HL-60 (cell line): ENCODE data around the gene MST1.

Source experiments
- DNase-seq, 2 experiments: peaks; one replicate each; pipeline ENCODE4 v3.0.0-alpha.2; 2010 to 2020; ENCODE audit warnings: low read depth in 1 of 2, low spot score in 1 of 2
- H3K27ac ChIP-seq: fragments of 250-450 bp; sonication (Bioruptor Pico); replicated peaks from 2 replicates; pipeline ENCODE4 v1.5.1; 2020; ENCODE audit warnings: mild to moderate bottlenecking, moderate library complexity
- H3K27me3 ChIP-seq: fragments of 250-450 bp; sonication (Bioruptor Pico); 2 replicates; pipeline ENCODE4 v1.5.1; 2021; ENCODE audit warnings: mild to moderate bottlenecking, moderate library complexity; ENCODE audit not compliant: insufficient read depth, poor library complexity, severe bottlenecking
- H3K4me3 ChIP-seq: replicated peaks from 2 replicates; pipeline ENCODE4 v1.5.1; 2011; ENCODE audit warnings: mild to moderate bottlenecking, control low read depth, low read length; ENCODE audit not compliant: insufficient read depth
- CTCF ChIP-seq: IDR thresholded peaks from one replicate; pipeline ENCODE4 v1.5.1; 2011; ENCODE audit warnings: low read length, control low read depth, inconsistent platforms; ENCODE audit not compliant: insufficient read depth
- GABPA ChIP-seq: IDR thresholded peaks from 2 replicates; pipeline ENCODE4 v1.6.1; 2012; ENCODE audit warnings: low read depth
- POLR2AphosphoS5 ChIP-seq: IDR thresholded peaks from 2 replicates; pipeline ENCODE4 v1.6.1; 2012; ENCODE audit warnings: low read depth
- REST ChIP-seq: IDR thresholded peaks from 2 replicates; pipeline ENCODE4 v1.6.1; 2012; ENCODE audit warnings: low read depth; ENCODE audit not compliant: insufficient replicate concordance
- SPI1 ChIP-seq: IDR thresholded peaks from 2 replicates; pipeline ENCODE4 v1.6.1; 2012; ENCODE audit warnings: low read depth, mild to moderate bottlenecking, borderline replicate concordance

MST1 gene

GRCh38 chr3:49652218-49652902 is 36.9 kb downstream of the MST1 start:
- TF ChIP-seq POLR2AphosphoS5, result no peak
- no peak for TF ChIP-seq CTCF
- no peak for TF ChIP-seq SPI1
- TF ChIP-seq REST, result no peak
- no peak for TF ChIP-seq GABPA
- H3K27ac ChIP-seq, result no peak overlapping the region
- H3K4me3 ChIP-seq, result no peak overlapping the region
- no peaks in the 10 kb centered on the region for H3K27me3 ChIP-seq
- no peak for DNase-seq

GRCh38 chr3:49650637-49651036 is 38.6 kb downstream of the MST1 start:
- no peaks in the 10 kb centered on the region for H3K27me3 ChIP-seq
- no peak overlapping the region for H3K4me3 ChIP-seq
- no peak for DNase-seq
- TF ChIP-seq POLR2AphosphoS5 (no peak), CTCF (no peak), GABPA (no peak)
- no peak overlapping the region for H3K27ac ChIP-seq

GRCh38 chr3:49650177-49650576 is 39.1 kb downstream of the MST1 start:
- no peak for DNase-seq
- Histone ChIP-seq H3K27ac (no peak overlapping the region), H3K4me3 (no peak overlapping the region), H3K27me3 (no peaks in the 10 kb centered on the region)
- TF ChIP-seq SPI1 (no peak), REST (no peak), GABPA (no peak), POLR2AphosphoS5 (no peak)

GRCh38 chr3:49649576-49649975 is 39.7 kb downstream of the MST1 start:
- no peak overlapping the region for H3K27ac ChIP-seq
- no peak for TF ChIP-seq GABPA
- DNase-seq, result no peak
- H3K4me3 ChIP-seq, result no peak overlapping the region
- H3K27me3 ChIP-seq, result no peaks in the 10 kb centered on the region

GRCh38 chr3:49648354-49649019 is 40.8 kb downstream of the MST1 start:
- no peak for DNase-seq
- TF ChIP-seq POLR2AphosphoS5, result no peak
- TF ChIP-seq CTCF, result no peak
- TF ChIP-seq REST, result no peak
- no peak for TF ChIP-seq GABPA
- no peak for TF ChIP-seq SPI1
- Histone ChIP-seq H3K27ac (no peak overlapping the region), H3K4me3 (no peak overlapping the region), H3K27me3 (no peaks in the 10 kb centered on the region)
